Hematopoietic multipotent progenitor cell treated with erythropoietin and hydrocortisone succinate and interleukin-3 and kit ligand, for 6 days (in vitro differentiated cells): ENCODE data around the gene CORO2A.
A peak's percentile ranks its signal among the peaks of the same experiment; 100 is the strongest.
"Not testable (repeated sequence)": the region's sequence is repeated elsewhere in the genome, so short reads cannot be mapped to it uniquely, and the experiment has no call there.

Experiments used
- DNase-seq: peaks from one replicate; pipeline ENCODE4 v3.0.0-alpha.2; 2015

The CORO2A gene

GRCh38 chr9:98080326-98080725 is 112.1 kb downstream of the CORO2A start:
- DNase-seq, result no peak

GRCh38 chr9:98078895-98079294 is 113.5 kb downstream of the CORO2A start:
- DNase-seq, result no peak

GRCh38 chr9:98076514-98076890 is 115.9 kb downstream of the CORO2A start:
- DNase-seq, result not testable (repeated sequence)

GRCh38 chr9:98075332-98075805 is 117.1 kb downstream of the CORO2A start:
- DNase-seq, result no peak

GRCh38 chr9:98074115-98074990 is 118.1 kb downstream of the CORO2A start:
- DNase-seq, result peak; percentile 72

GRCh38 chr9:98071737-98072136 is 120.7 kb downstream of the CORO2A start:
- no peak for DNase-seq
